GM18511 (cell line): ENCODE measurements around the gene ARFGEF3.

Experiments
- ATAC-seq: cut with Tn5 transposase; IDR thresholded peaks from one replicate; pipeline ENCODE4 v1.9.1; 2021; ENCODE audit warnings: mild to moderate bottlenecking, moderate library complexity; ENCODE audit not compliant: unreplicated experiment

The ARFGEF3 gene

GRCh38 chr6:138240476-138241245, 78.9 kb downstream of the ARFGEF3 start:
- no peak for ATAC-seq

- ATAC-seq: no peak
Measured at GRCh38 chr6:138241381-138241780, 79.6 kb downstream of the ARFGEF3 start.

- no peak for ATAC-seq
Measured at GRCh38 chr6:138241934-138242333, 80.2 kb downstream of the ARFGEF3 start.

GRCh38 chr6:138242987-138243592, 81.4 kb downstream of the ARFGEF3 start:
- ATAC-seq: no peak

GRCh38 chr6:138245751-138246150, 84.0 kb downstream of the ARFGEF3 start:
- no peak for ATAC-seq

GRCh38 chr6:138246650-138247440, 85.1 kb downstream of the ARFGEF3 start:
- no peak for ATAC-seq

- ATAC-seq: no peak
Measured at GRCh38 chr6:138248011-138248410, 86.3 kb downstream of the ARFGEF3 start.

GRCh38 chr6:138248878-138249277, 87.1 kb downstream of the ARFGEF3 start:
- ATAC-seq: no peak

- ATAC-seq: no peak
Measured at GRCh38 chr6:138250053-138250452, 88.3 kb downstream of the ARFGEF3 start.

GRCh38 chr6:138250513-138251247, 88.9 kb downstream of the ARFGEF3 start:
- no peak for ATAC-seq

GRCh38 chr6:138253731-138254130, 92.0 kb downstream of the ARFGEF3 start:
- ATAC-seq: no peak

- ATAC-seq: no peak
Measured at GRCh38 chr6:138255443-138255842, 93.7 kb downstream of the ARFGEF3 start.

- no peak for ATAC-seq
Measured at GRCh38 chr6:138257638-138258040, 95.9 kb downstream of the ARFGEF3 start.

- no peak for ATAC-seq
Measured at GRCh38 chr6:138258197-138258596, 96.5 kb downstream of the ARFGEF3 start.

- no peak for ATAC-seq
Measured at GRCh38 chr6:138258991-138259390, 97.3 kb downstream of the ARFGEF3 start.

- no peak for ATAC-seq
Measured at GRCh38 chr6:138261116-138261780, 99.5 kb downstream of the ARFGEF3 start.

- no peak for ATAC-seq
Measured at GRCh38 chr6:138263963-138264362, 102.2 kb downstream of the ARFGEF3 start.

- ATAC-seq: no peak
Measured at GRCh38 chr6:138264372-138264880, 102.7 kb downstream of the ARFGEF3 start.

- ATAC-seq: no peak
Measured at GRCh38 chr6:138266095-138266494, 104.4 kb downstream of the ARFGEF3 start.
